Transverse colon (tissue), 3 donors: ENCODE results near the gene ERVV-1.

Experiments
- EP300 ChIP-seq: sonication (generic); formaldehyde crosslinking; IDR thresholded peaks from one replicate; pipeline ENCODE4 v1.6.1; 2017; ENCODE audit warnings: antibody characterized with exemption, low read depth
- POLR2A ChIP-seq: fragments of 450-650 bp; IDR thresholded peaks from one replicate; pipeline ENCODE4 v1.6.1; 2016; ENCODE audit warnings: antibody characterized with exemption, mild to moderate bottlenecking, moderate library complexity
- TF ChIP-seq, protein P1 (sequence below), 5 experiments: fragments of 200-600 bp in 3 of 5; fragments of 450-650 bp in 2 of 5; sonication (generic) in 3 of 5; IDR thresholded peaks; 1 replicate in 2 of 5; 2 replicates in 3 of 5; pipeline ENCODE4 v1.5.1; 2016 to 2017; ENCODE audit warnings: antibody characterized with exemption in 5 of 5, inconsistent platforms in 3 of 5, mild to moderate bottlenecking in 2 of 5, moderate library complexity in 1 of 5

- TF ChIP-seq, protein P1, sequence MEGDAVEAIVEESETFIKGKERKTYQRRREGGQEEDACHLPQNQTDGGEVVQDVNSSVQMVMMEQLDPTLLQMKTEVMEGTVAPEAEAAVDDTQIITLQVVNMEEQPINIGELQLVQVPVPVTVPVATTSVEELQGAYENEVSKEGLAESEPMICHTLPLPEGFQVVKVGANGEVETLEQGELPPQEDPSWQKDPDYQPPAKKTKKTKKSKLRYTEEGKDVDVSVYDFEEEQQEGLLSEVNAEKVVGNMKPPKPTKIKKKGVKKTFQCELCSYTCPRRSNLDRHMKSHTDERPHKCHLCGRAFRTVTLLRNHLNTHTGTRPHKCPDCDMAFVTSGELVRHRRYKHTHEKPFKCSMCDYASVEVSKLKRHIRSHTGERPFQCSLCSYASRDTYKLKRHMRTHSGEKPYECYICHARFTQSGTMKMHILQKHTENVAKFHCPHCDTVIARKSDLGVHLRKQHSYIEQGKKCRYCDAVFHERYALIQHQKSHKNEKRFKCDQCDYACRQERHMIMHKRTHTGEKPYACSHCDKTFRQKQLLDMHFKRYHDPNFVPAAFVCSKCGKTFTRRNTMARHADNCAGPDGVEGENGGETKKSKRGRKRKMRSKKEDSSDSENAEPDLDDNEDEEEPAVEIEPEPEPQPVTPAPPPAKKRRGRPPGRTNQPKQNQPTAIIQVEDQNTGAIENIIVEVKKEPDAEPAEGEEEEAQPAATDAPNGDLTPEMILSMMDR (IDR thresholded peaks at IDR 0.05): no peak
- TF ChIP-seq POLR2A (no peak), EP300 (no peak)
These were observed 22.8 kb upstream of the ERVV-1 start for GRCh38 chr19:52990759-52991418.
